Right kidney (tissue), 1 donor: ENCODE results near the gene NPAS2.

Experiments
- DNase-seq: peaks from one replicate; pipeline ENCODE4 v3.0.0-alpha.2; 2016

NPAS2 gene

DNA sequence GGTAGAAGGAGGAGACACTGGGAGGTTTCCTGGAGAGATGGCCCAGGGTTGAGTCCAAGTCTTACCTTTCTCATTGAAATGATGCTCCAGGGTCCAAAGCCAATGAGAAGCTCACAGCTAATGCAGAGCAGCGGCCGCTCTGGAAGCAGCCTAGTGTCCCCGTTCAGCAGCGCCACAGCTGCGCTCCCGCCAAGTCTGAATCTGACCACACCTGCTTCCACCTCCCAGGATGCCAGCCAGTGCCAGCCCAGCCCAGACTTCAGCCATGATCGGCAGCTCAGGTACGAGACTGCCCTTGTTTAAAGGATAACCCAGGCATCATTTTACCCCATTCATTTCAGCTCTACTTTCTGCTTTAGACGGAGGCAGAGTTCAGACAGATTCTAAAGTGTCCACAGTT is 170.2 kb downstream of the NPAS2 start:
- no peak for DNase-seq

DNA sequence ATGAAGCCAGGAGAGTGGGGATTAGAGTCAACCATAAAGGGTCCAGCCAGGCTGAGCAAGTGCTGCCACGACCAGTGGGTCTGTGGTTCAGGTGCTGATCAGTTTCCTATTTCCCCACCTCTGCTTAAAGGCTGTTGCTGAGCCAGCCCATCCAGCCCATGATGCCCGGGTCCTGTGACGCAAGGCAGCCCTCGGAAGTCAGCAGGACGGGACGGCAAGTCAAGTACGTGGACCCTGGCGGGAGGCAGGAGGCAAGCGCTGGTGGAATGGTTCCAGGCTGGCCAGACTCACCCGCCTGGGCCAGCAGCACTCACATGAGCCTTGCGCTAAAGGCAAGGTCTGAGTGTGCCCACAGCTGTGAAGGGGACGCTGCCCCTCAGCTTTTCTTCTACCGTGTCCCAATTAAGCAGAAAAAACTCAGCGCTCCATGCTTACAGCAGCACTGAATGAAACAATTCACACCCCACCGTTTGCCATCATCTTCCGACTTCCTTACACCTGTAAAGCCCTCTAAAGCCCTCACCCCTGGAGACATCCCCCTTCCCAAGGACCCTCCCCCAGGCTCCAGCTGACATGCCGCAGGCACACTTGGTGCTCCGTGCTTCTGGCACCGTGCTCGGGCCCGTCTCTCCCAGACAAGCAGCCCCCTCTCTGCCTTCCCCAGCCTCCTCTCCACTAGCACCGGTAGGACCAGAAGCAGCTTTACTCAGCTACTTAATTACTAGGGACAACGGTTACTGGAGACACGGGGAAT is 170.9 kb downstream of the NPAS2 start:
- no peak for DNase-seq

DNA sequence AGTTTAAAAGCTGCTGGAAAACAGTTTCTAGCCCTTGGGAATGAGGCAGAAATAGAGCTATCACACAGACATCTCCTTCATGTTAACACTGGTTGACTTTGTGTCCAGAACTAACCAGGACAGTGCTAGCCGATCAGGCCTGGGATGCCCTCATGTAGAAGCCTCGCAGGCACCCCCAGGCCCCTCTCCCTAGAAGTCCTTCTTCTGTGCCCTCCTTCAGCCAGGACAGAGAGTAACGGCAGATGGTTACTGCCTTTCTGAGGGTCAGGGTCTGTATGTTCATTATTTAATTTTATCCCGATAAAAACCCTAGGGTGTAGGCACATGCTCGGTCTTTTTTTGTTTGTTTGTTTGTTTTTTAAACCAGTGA is 171.4 kb downstream of the NPAS2 start:
- DNase-seq = no peak

DNA sequence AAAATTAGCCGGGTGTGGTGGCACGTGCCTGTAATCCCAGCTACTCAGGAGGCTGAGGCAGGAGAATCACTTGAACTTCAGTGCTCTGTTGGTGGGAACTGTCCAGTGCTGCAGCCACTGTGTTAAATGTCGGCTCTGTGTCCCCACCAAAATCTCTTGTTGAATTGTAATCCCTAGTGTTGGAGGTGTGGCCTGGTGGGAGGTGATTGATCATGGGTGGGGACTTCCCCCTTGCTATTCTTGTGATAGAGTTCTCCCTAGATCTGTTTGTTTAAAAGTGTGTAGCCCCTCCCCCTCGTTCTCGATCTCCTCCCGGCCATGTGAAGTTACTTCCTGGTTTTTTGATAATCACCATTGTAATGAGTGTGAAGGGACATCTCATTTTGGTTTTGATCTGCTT is 172.3 kb downstream of the NPAS2 start:
- no peak for DNase-seq

DNA sequence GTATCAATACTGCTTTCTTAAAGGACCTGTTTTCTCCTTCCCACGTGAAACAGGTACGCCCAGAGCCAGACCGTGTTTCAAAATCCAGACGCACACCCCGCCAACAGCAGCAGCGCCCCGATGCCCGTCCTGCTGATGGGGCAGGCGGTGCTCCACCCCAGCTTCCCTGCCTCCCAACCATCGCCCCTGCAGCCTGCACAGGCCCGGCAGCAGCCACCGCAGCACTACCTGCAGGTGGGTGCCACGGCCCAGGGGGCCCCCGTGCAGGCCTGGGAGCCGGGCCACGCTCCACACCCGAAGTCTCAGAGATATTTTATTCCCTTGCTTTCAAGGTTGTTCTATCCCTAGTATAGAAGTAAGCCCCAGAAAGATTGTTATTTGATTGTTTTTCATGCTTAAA is 173.4 kb downstream of the NPAS2 start:
- DNase-seq = no peak

DNA sequence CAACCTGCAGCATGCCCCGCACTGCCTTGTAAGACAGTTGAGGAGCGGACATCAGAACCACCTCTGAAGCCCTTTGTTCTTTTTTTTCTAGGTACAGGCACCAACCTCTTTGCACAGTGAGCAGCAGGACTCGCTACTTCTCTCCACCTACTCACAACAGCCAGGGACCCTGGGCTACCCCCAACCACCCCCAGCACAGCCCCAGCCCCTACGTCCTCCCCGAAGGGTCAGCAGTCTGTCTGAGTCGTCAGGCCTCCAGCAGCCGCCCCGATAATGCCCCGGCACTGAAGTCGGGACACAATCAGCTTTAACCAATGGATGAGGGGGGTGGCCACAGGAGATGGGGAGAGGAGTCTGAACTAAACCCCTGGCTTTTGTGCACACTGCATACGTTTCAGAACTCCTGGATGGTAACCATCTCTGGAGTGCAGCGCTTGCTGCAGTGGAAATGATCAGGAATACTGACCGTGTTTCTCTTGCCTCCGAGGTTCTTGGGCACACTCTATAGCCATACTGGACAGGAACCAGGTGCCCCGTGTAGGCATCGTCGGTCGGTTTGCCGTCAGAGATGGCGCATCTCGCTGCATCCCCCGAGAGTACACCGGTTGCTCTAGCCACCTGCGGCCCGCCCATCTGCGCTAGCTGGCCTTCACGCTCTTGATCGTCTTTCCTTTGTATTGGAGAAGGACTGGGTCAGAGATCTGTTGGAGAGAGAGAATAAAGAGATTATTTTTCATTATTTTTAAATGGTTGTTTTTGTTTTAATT is 175.6 kb downstream of the NPAS2 start:
- DNase-seq = no peak

DNA sequence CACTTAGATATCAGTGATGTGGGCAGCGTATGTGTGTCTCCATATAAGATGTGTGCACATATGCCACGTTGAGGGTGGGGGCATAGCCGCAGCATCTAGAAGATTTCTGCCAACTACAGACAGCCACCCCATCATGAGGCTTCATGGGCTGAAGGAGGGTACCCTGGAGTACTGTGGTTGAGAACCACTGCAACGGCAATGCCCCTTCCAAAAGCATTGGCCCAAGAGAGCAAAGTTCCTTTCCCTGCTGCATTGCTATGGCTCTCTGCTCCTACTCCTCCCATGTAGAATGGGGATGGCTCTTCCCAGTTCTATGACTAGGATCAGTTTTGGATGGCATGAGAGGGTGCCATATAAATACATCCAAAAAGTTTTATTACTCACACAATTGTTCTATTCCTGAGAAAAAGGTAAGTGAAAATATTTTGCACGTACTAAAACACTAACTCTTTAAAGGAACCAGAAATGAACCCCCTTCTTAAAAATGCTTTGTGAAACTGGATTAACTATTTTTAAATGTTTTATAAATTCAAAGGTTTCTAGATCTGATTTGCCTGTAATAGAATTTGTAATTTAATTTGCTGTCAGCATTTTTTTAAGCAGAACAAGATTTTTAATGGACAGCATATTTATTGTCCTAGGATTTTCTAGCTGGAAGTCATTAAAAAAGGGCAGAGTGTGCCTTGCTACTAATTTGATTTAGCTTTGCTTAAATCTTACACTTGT is 177.7 kb downstream of the NPAS2 start:
- no peak for DNase-seq

DNA sequence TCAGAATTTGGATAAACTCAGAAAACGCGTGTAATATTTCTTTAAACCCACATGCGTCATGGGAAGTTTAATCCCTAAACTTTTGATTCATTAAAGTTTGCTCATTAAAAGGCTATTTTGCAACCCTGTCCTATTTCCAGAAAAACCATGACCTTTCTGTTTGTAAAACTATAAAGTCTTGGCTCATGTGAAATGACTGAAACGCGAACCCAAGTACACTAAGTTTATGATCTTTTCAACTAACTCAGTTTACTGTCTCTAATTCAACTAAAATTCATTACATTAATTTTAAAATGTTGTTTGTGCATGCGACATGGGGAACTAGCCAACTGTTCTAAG is 178.3 kb downstream of the NPAS2 start:
- no peak for DNase-seq

DNA sequence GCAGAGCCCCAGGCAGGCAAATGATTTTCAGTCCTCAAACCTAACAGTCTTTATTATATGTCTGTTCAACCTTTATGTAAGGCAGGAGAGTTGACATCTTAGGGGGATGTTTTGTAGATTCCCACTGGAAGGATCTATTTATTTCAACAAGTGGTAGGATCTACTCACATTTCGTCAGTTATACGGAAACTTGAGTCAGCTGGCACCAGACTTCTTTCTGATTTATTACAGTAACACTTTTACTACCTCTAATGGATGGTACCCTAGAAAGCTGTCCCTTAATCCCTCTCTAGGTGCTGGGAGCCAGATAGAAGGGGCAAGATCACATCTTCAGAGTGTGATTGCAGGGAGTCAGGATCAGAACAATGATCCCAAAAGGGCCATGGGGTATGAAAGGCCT is 180.1 kb downstream of the NPAS2 start:
- DNase-seq = no peak

DNA sequence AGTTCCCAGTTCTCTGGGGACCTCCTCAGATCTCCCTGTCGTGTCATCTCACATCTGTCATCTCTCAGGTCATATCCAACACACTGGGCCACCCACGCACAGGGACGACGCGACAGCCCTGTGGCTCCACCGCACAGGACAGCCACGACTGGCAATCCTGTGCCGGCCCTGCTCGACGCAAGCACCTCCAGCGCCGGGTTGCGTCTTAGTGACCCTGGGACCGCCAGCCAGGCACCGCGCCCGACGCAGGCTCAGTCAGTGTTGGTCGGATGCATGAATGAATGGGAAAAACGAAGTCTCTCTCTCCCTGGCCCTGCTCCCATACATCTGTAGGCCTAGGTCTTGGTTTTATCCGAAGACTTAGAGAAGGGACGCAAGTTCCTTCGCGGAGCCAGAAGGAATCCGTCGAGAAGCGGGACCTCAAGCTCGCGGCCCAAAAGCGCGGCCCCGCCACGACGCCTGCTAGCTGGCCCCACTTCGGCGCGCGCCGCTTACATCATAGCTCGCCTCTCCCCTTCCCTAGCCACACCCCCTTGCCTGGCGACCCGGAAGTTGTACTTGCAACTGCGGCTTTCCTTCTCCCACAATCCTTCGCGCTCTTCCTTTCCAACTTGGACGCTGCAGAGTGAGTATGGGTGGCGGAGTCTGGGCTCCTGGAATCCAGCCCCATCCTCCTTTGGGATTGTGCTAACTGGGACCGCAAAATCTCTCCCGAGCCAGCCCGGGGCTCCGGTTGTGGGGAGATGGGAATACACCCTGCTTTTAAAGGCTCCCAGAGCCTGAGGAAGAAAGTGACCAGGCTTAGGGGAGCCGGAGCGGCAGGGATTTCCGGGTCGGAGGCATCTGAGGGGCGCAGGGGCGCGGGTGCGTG is 182.0 kb downstream of the NPAS2 start, which contains the start of gene RPL31:
TSS of gene RPL31 (plus strand) at position 599 of the 871 bp plus-strand sequence. CDS start 413 bp downstream, outside the sequence.
- peak; percentile 93 for DNase-seq

DNA sequence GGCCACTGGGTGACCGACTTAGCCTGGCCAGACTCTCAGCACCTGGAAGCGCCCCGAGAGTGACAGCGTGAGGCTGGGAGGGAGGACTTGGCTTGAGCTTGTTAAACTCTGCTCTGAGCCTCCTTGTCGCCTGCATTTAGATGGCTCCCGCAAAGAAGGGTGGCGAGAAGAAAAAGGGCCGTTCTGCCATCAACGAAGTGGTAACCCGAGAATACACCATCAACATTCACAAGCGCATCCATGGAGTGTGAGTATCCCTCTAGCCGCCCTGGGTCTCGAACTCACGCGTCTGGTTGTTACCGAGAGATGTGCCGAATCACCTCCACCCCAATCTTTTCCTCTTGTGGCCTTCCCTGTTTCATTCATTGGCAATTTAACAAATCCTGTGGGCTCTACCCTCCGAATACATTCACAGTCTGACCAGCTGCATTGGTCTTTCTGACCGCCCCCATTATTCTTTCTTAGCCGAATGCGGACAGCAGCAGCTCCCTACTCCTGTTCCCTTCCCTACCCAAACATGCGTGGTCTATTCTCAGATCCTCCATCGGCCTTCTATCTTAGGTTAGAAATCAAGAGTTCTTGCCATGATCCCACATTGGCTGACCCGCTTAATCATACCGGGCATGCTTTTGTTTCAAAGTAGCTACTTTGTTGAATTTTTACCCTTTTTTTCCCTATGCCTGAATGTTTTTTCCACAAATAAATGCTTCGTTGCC is 182.8 kb downstream of the NPAS2 start:
- DNase-seq = no peak

DNA sequence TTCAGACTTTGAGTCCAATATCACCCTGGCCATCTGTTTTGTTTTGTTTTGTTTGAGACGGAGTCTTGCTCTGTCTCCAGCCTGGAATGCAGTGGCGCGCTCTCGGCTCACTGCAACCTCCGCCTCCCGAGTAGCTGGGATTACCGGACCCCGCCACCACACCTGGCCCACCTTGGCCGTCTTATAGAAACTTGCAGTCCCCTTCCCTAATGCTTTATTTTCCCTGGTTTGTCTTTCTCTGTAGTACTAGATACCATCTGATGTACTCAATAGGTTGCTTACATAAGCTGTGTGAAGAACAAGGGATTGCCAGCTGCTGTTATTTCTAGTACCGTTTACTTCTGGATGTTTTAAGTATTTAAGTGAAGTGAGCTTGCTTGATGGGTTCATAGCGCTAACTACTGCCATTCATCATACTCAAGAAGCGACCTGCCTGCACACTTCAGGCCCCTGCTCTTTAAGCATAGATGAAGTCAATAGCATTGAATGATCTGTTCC is 183.4 kb downstream of the NPAS2 start:
- DNase-seq = no peak

DNA sequence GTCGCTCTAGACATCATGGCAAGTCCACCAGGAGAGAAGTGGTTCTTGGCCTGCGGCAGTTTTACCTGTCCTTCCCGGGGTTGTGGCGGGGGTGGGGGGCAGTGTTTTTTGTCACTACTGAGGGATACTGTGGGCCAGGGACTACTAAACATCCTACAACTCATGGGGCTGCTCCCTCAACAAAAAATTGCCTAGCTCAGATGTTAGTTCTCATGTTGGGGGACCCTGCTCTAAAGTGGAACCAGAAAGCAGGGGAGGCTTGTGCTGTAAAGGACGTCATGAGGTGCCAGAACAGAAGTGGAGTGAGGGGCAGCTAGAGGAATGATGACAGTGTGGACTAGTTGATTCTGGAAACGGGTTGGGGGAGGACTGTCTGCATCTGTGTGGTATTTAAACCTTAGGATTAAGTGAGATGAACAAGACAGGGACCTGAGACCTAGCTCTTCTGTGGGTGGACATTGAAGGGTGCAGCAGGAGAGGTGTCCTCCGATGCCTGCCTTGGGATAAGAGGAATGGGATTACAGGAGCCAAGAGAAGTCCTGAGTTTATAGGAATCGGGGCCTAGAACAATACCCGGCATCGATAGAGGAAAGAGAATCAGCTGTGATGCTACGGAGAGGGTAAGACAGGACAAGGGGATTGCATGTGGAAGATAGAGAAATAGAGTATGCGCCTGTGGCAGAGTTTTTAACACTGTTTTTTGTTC is 184.8 kb downstream of the NPAS2 start:
- no peak for DNase-seq

DNA sequence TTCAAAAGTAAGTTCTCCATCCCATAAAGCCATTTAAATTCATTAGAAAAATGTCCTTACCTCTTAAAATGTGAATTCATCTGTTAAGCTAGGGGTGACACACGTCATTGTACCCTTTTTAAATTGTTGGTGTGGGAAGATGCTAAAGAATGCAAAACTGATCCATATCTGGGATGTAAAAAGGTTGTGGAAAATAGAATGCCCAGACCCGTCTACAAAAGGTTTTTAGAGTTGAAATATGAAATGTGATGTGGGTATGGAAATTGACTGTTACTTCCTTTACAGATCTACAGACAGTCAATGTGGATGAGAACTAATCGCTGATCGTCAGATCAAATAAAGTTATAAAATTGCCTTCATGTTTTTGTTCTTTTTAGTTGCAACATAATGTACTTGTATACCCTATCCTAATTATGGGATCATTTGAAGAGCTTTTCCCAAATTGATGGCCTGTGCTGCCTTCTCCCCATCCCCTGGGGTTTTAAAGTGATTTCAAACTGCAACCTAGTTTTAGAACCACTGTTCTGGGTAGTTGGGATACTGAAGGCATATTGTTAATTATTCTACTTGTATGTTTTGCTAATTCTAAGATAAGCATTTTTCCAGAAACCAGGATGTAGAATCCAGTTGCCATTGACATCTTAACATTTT is 186.3 kb downstream of the NPAS2 start:
- DNase-seq = no peak

DNA sequence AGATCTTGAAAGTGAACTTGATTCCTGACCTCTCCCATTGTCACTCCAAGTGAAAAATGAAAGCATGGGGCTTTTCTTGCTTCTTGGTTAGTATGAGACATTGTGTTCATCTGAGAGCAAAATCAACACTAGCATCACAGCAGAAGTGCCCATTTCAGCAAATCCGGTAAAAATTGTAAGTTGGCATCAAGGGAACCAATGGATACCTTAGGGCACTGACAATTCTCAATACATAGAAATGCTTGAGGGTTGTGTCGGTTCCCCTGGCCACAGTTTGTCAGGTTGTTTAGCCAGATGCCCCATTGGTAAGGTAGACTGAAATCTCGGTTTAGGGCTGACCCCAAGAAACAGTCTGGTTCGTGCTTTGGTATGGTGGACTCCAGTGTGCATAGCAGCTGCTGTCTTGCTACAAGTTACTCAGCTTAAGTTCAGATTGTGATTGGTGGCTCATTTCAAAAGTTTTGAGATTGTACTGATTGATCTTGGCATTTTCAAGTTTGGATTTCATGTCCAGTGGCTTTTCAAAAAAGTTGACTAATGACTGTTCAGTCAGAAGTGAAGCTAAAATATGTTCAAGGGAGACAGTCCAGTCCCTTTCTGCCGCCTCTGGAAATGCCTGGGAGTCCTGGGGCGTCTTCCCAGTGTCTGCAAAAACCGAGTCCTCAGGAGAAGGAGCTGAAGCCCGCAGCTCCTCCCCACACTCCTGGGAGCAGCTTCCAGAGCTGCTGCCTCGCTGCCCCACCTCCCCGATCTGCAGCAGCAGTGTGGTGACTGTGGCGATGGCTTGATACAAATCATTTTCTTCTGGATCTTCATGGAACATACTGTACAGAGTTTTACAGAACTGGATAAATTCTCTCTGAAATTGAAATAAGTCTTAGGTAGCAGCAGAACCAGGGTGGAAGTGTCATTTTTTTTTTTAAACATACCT is 187.7 kb downstream of the NPAS2 start:
- DNase-seq = no peak

DNA sequence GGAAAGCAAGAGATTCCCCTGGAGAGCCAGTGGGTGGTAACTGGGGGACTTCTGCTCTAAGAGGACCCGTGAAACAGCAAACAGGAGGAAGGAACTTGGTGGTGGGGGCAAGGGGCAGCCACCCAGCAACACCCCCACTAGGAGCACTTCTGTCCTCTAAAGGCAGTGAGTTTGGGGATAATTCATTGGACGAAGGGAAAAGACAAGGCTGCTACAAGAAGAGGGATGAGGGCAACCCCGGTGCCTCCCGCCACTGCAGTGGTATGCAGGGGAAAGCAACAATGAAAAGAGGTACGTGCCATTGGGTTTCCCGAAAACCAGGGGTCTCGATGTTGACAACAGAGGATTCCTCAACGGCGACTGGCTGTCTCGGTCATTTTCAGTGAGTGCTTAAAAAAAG is 191.2 kb downstream of the NPAS2 start:
- DNase-seq = no peak

DNA sequence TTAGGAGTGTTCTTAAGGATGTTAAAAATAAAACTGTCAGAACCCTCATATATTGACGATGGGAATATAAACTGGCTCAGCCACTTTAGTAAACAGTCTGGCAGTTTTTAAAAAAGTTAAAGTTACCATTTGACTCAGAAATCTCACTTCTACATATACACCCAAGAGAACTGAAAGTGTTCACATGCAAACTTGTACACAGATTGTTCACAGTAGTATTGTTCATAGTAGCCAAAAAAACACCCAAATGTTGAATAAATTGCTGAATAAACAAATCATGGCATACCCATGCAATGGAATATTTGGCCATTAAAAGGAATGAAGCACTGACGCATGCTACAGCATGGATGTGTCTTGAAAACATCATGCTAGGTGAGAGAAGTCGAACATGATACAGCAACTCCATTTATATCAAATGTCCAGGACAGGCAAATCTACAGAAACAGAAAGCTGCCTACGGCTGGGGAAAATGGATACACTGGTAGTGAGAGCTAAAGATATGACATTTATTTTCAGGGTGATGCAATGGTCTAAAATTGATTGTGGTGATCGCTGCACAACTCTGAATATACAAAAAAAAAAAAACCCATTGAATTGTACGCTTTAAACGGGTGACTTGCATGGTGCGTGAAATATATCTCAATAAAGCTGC is 192.2 kb downstream of the NPAS2 start:
- DNase-seq = no peak

DNA sequence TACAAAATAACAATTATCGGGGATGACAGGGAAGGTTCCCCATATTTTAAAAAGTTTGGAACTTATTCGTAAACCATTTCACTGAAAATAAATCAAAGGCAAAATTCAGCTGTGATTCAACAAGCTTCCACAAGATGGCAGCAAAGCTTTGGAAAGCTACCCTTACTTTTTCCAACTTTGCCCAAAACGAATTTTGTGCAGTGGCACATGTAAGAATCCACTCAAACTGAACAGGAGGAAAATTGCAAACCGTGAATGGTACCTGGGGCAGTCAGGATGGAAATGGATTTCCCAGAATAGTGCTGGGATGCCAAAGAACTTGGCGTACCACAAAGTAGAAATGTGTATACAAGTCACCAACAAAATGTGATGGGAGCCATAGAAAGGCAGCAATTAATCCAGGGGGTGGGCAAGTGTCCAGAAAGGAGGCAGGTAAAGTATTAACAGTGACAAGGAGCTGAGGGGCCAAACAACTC is 192.8 kb downstream of the NPAS2 start:
- no peak for DNase-seq
